Tibial nerve (tissue), 4 donors: ENCODE measurements around the gene CCNQ. TPM values are rescaled to one million over a fixed set of nuclear protein-coding genes. Genes with fewer than 3 reads are reported as not detected.

Source experiments
- DNase-seq, 2 donors: peaks; one replicate each; pipeline ENCODE4 v3.0.0-alpha.2; 2019; ENCODE audit warnings: low spot score in 2 of 2
- H3K27ac ChIP-seq, 4 donors: fragments of 200-600 bp; sonication (generic) in 3 of 4; one replicate each; pipeline ENCODE4 v1.5.1; 2017 to 2019; ENCODE audit warnings: mild to moderate bottlenecking in 1 of 4
- H3K27me3 ChIP-seq, 2 donors: fragments of 200-600 bp; sonication (generic) in 1 of 2; one replicate each; pipeline versions ENCODE4 v1.5.1 to v1.6.0; 2017 to 2019
- H3K36me3 ChIP-seq, 3 donors: fragments of 200-600 bp; sonication (generic); one replicate each; pipeline ENCODE4 v1.5.1; 2018 to 2019
- H3K4me1 ChIP-seq, 4 donors: fragments of 200-600 bp; sonication (generic) in 3 of 4; one replicate each; pipeline ENCODE4 v1.5.1; 2017 to 2019
- H3K4me3 ChIP-seq, 4 donors: fragments of 200-600 bp; sonication (generic) in 3 of 4; one replicate each; pipeline ENCODE4 v1.5.1; 2017 to 2019; ENCODE audit warnings: mild to moderate bottlenecking in 1 of 4, moderate library complexity in 1 of 4
- H3K9me3 ChIP-seq, 4 donors: fragments of 200-600 bp; sonication (generic) in 3 of 4; one replicate each; pipeline ENCODE4 v1.5.1; 2017 to 2019
- EP300 ChIP-seq, 2 donors: sonication (generic); formaldehyde crosslinking; IDR thresholded peaks; one replicate each; pipeline ENCODE4 v1.6.1; 2017; ENCODE audit warnings: antibody characterized with exemption in 2 of 2, mild to moderate bottlenecking in 1 of 2
- POLR2A ChIP-seq, 2 donors: fragments of 450-650 bp; IDR thresholded peaks; one replicate each; pipeline ENCODE4 v1.6.1; 2017; ENCODE audit warnings: antibody characterized with exemption in 2 of 2, mild to moderate bottlenecking in 2 of 2, moderate library complexity in 2 of 2
- WGBS, 2 donors: methylation state at CpG; one replicate each; pipeline ENCODE4 v1.1.5; 2018; 5-methylcytosine and 5-hydroxymethylcytosine counted together
- total RNA-seq, 4 donors: library from RNA; depleted of rRNA; stranded (reverse); fragments of >200 nt; gene quantifications; one replicate each; pipeline ENCODE4 v1.1.0, GENCODE V29; 2016
- TF ChIP-seq, protein P1 (sequence below), 5 experiments: fragments of 200-600 bp in 3 of 5; fragments of 450-650 bp in 2 of 5; sonication (generic) in 3 of 5; IDR thresholded peaks; one replicate each; pipeline ENCODE4 v1.5.1; 2016 to 2019; ENCODE audit warnings: antibody characterized with exemption in 5 of 5, mild to moderate bottlenecking in 3 of 5, moderate library complexity in 2 of 5

CCNQ gene
- total RNA-seq, 4 donors from 2014 or later, result 26.4 to 36.9 (median 32.2) TPM

DNA sequence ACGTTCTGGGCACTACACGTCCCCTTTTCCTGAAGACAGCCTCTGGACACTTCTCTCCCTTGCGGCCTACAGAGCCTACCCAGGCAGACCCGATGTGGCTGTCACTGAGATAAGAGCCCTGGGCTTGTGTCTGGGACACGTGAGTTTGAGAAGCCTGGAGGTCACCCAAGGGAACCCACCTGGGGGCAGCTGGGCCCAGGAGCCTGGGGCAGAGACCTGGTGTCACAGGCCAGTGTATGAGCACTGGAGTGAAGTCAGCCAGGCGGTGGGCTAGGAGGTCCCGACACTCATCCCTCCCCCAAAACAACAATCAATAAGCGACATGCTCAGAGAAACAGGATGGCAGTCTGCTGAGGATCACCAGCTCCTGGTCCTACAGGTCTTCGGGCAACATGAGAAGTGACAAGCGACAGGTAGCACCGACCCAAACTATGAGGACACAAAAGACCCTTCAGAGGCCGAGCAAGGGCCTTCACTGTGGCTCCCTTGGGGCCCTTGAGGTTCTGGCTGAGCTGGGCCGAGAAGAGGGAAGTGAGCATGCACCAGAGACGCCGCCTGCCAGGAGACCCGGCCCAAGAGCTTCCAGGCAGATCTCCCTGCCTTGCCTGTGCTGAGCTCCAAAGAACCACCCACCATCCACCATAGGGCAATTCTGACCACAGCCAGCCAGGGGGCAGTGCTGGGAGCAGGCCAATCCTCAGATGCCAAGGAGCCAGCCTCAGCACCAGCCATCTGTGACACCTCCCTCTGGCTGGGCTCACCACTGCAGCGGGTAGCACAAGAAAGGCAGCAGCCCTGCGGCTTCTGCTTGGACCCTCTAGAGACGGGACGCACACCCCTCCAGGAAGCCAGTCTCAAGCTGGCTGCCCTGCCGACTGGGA, 37.1 kb upstream of the CCNQ start:
- H3K36me3 ChIP-seq, result no peaks in the 10 kb centered on the region
- no peaks in the 10 kb centered on the region for H3K4me1 ChIP-seq
- H3K9me3 ChIP-seq, result peaks cover 0 to 5% (median under 1%) of the 10 kb centered on the region in 4 donors
- no peak overlapping the region for H3K27ac ChIP-seq
- WGBS, 2 donors, result 88 to 91% methylated on average over 6 to 15 of the region's 21 CpGs
- H3K4me3 ChIP-seq, result no peak overlapping the region
- peaks cover 0 to 17% of the 10 kb centered on the region in 2 donors for H3K27me3 ChIP-seq
- DNase-seq, result no peak
- TF ChIP-seq POLR2A (IDR thresholded peaks at IDR 0.05) (no peak), EP300 (IDR thresholded peaks at IDR 0.05) (no peak)
- TF ChIP-seq, protein P1, sequence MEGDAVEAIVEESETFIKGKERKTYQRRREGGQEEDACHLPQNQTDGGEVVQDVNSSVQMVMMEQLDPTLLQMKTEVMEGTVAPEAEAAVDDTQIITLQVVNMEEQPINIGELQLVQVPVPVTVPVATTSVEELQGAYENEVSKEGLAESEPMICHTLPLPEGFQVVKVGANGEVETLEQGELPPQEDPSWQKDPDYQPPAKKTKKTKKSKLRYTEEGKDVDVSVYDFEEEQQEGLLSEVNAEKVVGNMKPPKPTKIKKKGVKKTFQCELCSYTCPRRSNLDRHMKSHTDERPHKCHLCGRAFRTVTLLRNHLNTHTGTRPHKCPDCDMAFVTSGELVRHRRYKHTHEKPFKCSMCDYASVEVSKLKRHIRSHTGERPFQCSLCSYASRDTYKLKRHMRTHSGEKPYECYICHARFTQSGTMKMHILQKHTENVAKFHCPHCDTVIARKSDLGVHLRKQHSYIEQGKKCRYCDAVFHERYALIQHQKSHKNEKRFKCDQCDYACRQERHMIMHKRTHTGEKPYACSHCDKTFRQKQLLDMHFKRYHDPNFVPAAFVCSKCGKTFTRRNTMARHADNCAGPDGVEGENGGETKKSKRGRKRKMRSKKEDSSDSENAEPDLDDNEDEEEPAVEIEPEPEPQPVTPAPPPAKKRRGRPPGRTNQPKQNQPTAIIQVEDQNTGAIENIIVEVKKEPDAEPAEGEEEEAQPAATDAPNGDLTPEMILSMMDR (IDR thresholded peaks at IDR 0.05), result no peak

DNA sequence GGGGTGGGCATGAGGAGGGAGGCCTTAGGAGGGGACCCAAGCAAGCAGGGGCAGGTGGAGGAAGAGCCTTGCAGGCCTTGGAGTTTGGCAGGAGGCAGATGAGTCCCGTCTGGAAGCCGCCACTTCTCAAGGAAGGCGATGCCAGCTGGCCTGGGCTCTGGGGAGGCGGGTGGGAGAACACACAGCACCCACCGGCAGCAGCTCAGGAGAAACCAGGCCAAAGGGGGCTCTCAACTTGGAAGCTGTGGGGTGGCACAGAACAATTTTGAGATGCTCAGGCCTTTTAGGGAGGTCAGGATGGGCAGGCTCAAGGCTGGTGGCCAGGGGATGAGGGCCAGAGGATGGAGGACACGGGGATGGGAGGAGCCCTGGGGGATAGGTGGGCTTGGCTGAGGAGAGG, 36.4 kb upstream of the CCNQ start:
- peaks cover 0 to 11% of the 10 kb centered on the region in 2 donors for H3K27me3 ChIP-seq
- H3K4me1 ChIP-seq, result no peaks in the 10 kb centered on the region
- H3K4me3 ChIP-seq, result no peak overlapping the region
- TF ChIP-seq EP300 (IDR thresholded peaks at IDR 0.05) (no peak), POLR2A (IDR thresholded peaks at IDR 0.05) (no peak)
- TF ChIP-seq, protein P1 (IDR thresholded peaks at IDR 0.05), result no peak
- H3K9me3 ChIP-seq, result peaks cover 0 to 10% (median 1%) of the 10 kb centered on the region in 4 donors
- H3K27ac ChIP-seq, result no peak overlapping the region
- no peaks in the 10 kb centered on the region for H3K36me3 ChIP-seq
- WGBS, 2 donors, result 84% methylated on average over 6 of the region's 6 CpGs; no CpG with 5 or more reads in 1 of the 2 donors
- DNase-seq, result no peak

DNA sequence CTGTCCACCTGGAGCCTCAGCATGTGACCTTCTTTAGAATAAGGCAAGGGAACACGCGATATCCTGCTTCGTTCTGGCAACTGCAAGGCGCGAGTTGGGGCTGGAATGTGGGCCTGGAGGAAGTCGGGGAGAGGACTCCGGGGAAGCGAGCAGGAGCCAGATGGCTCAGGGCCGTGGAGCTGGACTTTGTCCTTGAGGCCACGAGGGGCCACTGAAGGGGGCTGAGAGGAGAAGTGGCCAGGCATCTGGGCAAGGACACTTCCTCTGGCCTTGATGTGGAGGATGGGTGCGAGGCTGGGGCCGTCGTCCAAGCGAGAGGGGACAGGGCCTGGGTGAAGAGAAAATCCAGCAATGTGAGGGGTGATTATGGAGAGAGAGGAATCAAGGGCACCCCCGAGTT, 35.9 kb upstream of the CCNQ start:
- Histone ChIP-seq H3K36me3 (no peaks in the 10 kb centered on the region), H3K4me1 (no peaks in the 10 kb centered on the region), H3K27ac (no peak overlapping the region), H3K9me3 (peaks cover 0 to 10% (median 1%) of the 10 kb centered on the region in 4 donors), H3K27me3 (peaks cover 0 to 7% of the 10 kb centered on the region in 2 donors), H3K4me3 (no peak overlapping the region)
- TF ChIP-seq, protein P1 (IDR thresholded peaks at IDR 0.05), result no peak
- DNase-seq, result no peak
- WGBS, 2 donors, result 59 to 78% methylated on average over 9 to 15 of the region's 15 CpGs

DNA sequence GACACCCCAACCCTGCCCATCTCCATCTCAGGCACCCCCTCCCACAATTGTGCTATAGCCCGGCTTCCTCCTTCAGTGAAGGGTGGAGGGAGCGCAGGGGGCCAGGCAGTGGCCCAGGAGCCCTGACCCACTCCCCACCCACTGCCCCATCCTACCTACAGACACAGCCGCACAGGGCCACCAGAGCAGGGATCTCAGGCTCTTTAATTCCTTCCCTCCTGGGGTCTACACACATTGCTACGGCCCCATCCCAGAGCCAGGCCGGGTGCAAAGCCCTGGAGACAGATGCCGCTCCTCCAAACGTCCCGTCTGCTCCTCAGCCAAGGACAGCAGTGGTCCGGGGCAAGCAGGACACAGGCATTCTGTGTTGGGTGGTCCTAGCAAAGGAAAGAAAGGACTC, 35.3 kb upstream of the CCNQ start:
- peaks cover 0 to 10% (median 1%) of the 10 kb centered on the region in 4 donors for H3K9me3 ChIP-seq
- TF ChIP-seq EP300 (IDR thresholded peaks at IDR 0.05) (no peak), POLR2A (IDR thresholded peaks at IDR 0.05) (no peak)
- TF ChIP-seq, protein P1 (IDR thresholded peaks at IDR 0.05), result no peak
- H3K4me3 ChIP-seq, result no peak overlapping the region
- no peaks in the 10 kb centered on the region for H3K4me1 ChIP-seq
- H3K36me3 ChIP-seq, result no peaks in the 10 kb centered on the region
- DNase-seq, result no peak
- peaks cover 0 to 7% of the 10 kb centered on the region in 2 donors for H3K27me3 ChIP-seq
- WGBS, 2 donors, result 58 to 74% methylated on average over 6 to 9 of the region's 9 CpGs
- no peak overlapping the region for H3K27ac ChIP-seq

DNA sequence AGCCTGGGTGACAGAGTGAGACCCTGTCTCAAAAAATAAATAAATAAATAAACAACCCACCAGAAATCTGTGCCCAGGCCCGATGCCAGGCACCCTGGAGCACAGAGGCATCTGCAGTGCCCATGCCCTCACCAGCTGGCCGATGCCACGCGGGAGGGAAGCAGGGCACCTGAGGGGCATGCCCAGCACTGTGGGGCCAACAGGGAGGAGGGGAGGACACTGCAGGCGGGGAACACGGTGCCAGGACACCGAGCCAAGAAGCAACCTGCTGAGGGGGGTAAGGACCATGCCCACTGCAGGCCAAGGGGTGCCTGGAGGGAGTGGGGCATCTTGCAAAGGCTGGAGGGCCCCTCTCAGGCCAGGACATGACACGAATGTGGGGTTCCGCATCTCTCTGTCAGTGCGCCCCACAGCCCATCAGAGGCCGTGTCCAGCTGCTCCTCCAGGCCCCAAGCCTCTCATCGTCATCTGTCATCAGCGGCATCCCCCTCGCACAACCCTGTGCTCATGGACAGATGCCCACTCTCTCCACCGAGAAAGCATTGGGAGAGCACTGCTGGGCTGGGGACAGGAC, 34.8 kb upstream of the CCNQ start:
- peaks cover 0 to 6% of the 10 kb centered on the region in 2 donors for H3K27me3 ChIP-seq
- H3K27ac ChIP-seq, result no peak overlapping the region
- H3K4me3 ChIP-seq, result no peak overlapping the region
- peaks cover 0 to 10% (median 1%) of the 10 kb centered on the region in 4 donors for H3K9me3 ChIP-seq
- no peak for DNase-seq
- TF ChIP-seq EP300 (IDR thresholded peaks at IDR 0.05) (no peak), POLR2A (IDR thresholded peaks at IDR 0.05) (no peak)
- TF ChIP-seq, protein P1 (IDR thresholded peaks at IDR 0.05), result no peak
- H3K36me3 ChIP-seq, result no peaks in the 10 kb centered on the region
- WGBS, 2 donors, result 83 to 100% methylated on average over 3 to 14 of the region's 15 CpGs
- H3K4me1 ChIP-seq, result no peaks in the 10 kb centered on the region
